Measurements from ENCODE around the gene OPRD1.

DNA sequence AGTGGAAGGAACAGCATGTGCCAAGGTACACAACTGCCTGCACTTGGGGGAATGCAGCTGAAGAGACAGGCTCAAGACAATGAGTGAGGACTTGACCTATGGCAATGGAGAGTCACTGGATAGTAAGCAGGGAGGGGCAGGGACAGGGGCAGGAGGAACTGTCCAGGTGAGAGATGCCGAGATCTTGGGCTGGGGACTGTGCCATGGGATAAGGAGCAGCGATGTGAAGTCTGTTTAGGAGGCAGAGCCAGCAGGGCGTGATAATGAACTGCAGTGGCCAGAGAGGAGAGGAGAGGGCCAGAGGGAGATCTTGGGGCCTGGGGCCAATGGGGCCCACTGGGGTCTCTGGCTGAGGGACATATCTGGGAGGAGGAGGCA is 84.6 kb downstream of the OPRD1 start:
- TF ChIP-seq CTCF (IDR thresholded peaks at IDR 0.05; ENCODE audit: poor library complexity), result no peak
- TF ChIP-seq EZH2phosphoT487 (IDR thresholded peaks at IDR 0.05; ENCODE audit: low read depth, severe bottlenecking, unreplicated experiment), result no peak
